ENCODE measurements around the gene SPRY4. TPM values are rescaled to one million over a fixed set of nuclear protein-coding genes. Genes with fewer than 3 reads are reported as not detected.
"Not testable (repeated sequence)": the region's sequence is repeated elsewhere in the genome, so short reads cannot be mapped to it uniquely, and the experiment has no call there.

SPRY4 gene
- total and polyA plus RNA-seq, 8 donors, result 1.5 to 6.3 (median 2.9) TPM

- H3K36me3 ChIP-seq, result no peaks in the 10 kb centered on the region
- no peaks in the 10 kb centered on the region for H3K4me1 ChIP-seq
- intact Hi-C loops (cut with DNase I), result no loop called here
- ATAC-seq, result no peak
- WGBS, 2 donors, result 75 to 85% methylated on average over 8 of the region's 8 CpGs
- no peaks in the 10 kb centered on the region for H3K9me3 ChIP-seq
- no peak for TF ChIP-seq CTCF (IDR thresholded peaks at IDR 0.05)
- no peak overlapping the region for H3K4me3 ChIP-seq
- H3K27ac ChIP-seq, result no peak overlapping the region
- H3K27me3 ChIP-seq, result no peaks in the 10 kb centered on the region
- DNase-seq, result no peak
- FAIRE-seq, result no peak
These were observed 24.1 kb downstream of the SPRY4 start for GRCh38 chr5:142300677-142301076.

GRCh38 chr5:142298789-142299188 is 26.0 kb downstream of the SPRY4 start:
- H3K4me3 ChIP-seq, result no peak overlapping the region
- intact Hi-C loops (cut with DNase I), result no loop called here
- no peak for TF ChIP-seq CTCF (IDR thresholded peaks at IDR 0.05)
- no peaks in the 10 kb centered on the region for H3K27me3 ChIP-seq
- 54 to 61% methylated on average over 6 of the region's 6 CpGs for WGBS, 2 donors
- FAIRE-seq, result no peak
- no peak for DNase-seq
- no peaks in the 10 kb centered on the region for H3K4me1 ChIP-seq
- H3K36me3 ChIP-seq, result no peaks in the 10 kb centered on the region
- H3K9me3 ChIP-seq, result no peaks in the 10 kb centered on the region
- H3K27ac ChIP-seq, result no peak overlapping the region
- ATAC-seq, result no peak

- WGBS, 2 donors, result 67 to 81% methylated on average over 5 of the region's 5 CpGs
- H3K4me3 ChIP-seq; H3K4me1 ChIP-seq; FAIRE-seq; H3K27ac ChIP-seq; H3K36me3 ChIP-seq; intact Hi-C loops (cut with DNase I); H3K9me3 ChIP-seq; ATAC-seq; DNase-seq; H3K27me3 ChIP-seq: not testable (repeated sequence)
These were observed 27.0 kb downstream of the SPRY4 start for GRCh38 chr5:142297786-142298185.

GRCh38 chr5:142296914-142297417 is 27.9 kb downstream of the SPRY4 start:
- 58 to 67% methylated on average over 7 of the region's 7 CpGs for WGBS, 2 donors
- no peaks in the 10 kb centered on the region for H3K4me1 ChIP-seq
- H3K36me3 ChIP-seq, result no peaks in the 10 kb centered on the region
- FAIRE-seq, result no peak
- ATAC-seq, result peak in 1 of 4 donors; percentile 25
- H3K27me3 ChIP-seq, result no peaks in the 10 kb centered on the region
- no peaks in the 10 kb centered on the region for H3K9me3 ChIP-seq
- H3K4me3 ChIP-seq, result no peak overlapping the region
- no peak for DNase-seq
- H3K27ac ChIP-seq, result no peak overlapping the region
- TF ChIP-seq CTCF (IDR thresholded peaks at IDR 0.05), result no peak
- intact Hi-C loops (cut with DNase I), result no loop called here

- Histone ChIP-seq H3K27me3 (no peaks in the 10 kb centered on the region), H3K9me3 (no peaks in the 10 kb centered on the region), H3K36me3 (no peaks in the 10 kb centered on the region), H3K27ac (no peak overlapping the region), H3K4me1 (no peaks in the 10 kb centered on the region), H3K4me3 (no peak overlapping the region)
- ATAC-seq (no peak), FAIRE-seq (no peak), DNase-seq (no peak)
- 70 to 71% methylated on average over 8 of the region's 8 CpGs for WGBS, 2 donors
- TF ChIP-seq CTCF (IDR thresholded peaks at IDR 0.05), result no peak
- intact Hi-C loops (cut with DNase I), result no loop called here
These were observed 28.6 kb downstream of the SPRY4 start for GRCh38 chr5:142295960-142296860.
